ENCODE data around the gene MAGOH. TPM values are rescaled to one million over a fixed set of nuclear protein-coding genes. Genes with fewer than 3 reads are reported as not detected.

MAGOH gene
- total and polyA plus RNA-seq, 2 donors (not counting 1 experiment from before 2014, with no cell fraction given), result 10.8 to 45.6 TPM

GRCh38 chr1:53273526-53273925 is 35.2 kb upstream of the MAGOH start:
- no peaks in the 10 kb centered on the region for H3K9me3 Mint-ChIP-seq (ENCODE audit: insufficient read depth)
- H3K27ac ChIP-seq (ENCODE audit: low read length in 2 of 2), result no peak overlapping the region
- ChIA-PET POLR2A (no interaction called here), CTCF (interaction anchor here (3.8 kb wide), 1 partner anchor 119 kb away, joined by 30 read pairs; no protein-coding TSS in a partner anchor)
- H3K79me2 ChIP-seq (ENCODE audit: control insufficient read depth, insufficient read depth, low read length), result no peaks in the 10 kb centered on the region
- no peak overlapping the region for H3K4me3 Mint-ChIP-seq
- WGBS (ENCODE audit: insufficient coverage), result 93% methylated on average over 2 of the region's 2 CpGs
- no peak for DNase-seq
- H3K27me3 Mint-ChIP-seq, result no peaks in the 10 kb centered on the region
- no peak overlapping the region for H3K4me3 ChIP-seq (ENCODE audit: control extremely low read depth in 1 of 5, extremely low read depth in 1 of 5, insufficient read depth in 1 of 5, low read depth in 2 of 5, low read length in 4 of 5)
- H3K4me1 ChIP-seq (ENCODE audit: control insufficient read depth in 2 of 2, insufficient read depth in 2 of 2, low read length in 2 of 2), result peaks cover 0 to 10% of the 10 kb centered on the region in 2 donors
- intact Hi-C loops (cut with micrococcal nuclease), result no loop called here
- no peaks in the 10 kb centered on the region for H3K9me3 ChIP-seq (ENCODE audit: control extremely low read depth in 1 of 3, control insufficient read depth in 2 of 3, insufficient read depth in 1 of 3, low read length in 2 of 3)
- H4K20me1 ChIP-seq (ENCODE audit: control insufficient read depth, insufficient read depth, low read length, poor library complexity, severe bottlenecking), result no peaks in the 10 kb centered on the region
- H3K27me3 ChIP-seq (replicated peaks in 1 of 4; ENCODE audit: control extremely low read depth in 1 of 4, control insufficient read depth in 3 of 4, insufficient read depth in 4 of 4, low read length in 3 of 4), result no peaks in the 10 kb centered on the region
- H3K4me2 ChIP-seq (replicated peaks; ENCODE audit: low read depth, low read length, poor library complexity, severe bottlenecking), result no peak overlapping the region
- TF ChIP-seq EZH2 (IDR thresholded peaks at IDR 0.05; ENCODE audit: borderline replicate concordance, insufficient read depth, low read depth, low read length, poor library complexity, severe bottlenecking) (no peak), CTCF (IDR thresholded peaks at IDR 0.05) (no peak)
- no peak overlapping the region for H3K27ac Mint-ChIP-seq
- peaks cover 8% of the 10 kb centered on the region for H3K4me1 Mint-ChIP-seq
- no peak overlapping the region for H3K9ac ChIP-seq (ENCODE audit: low read length)
- no peak for ATAC-seq (ENCODE audit: low read depth)
- H2AFZ ChIP-seq (ENCODE audit: insufficient read depth, low read depth, low read length, poor library complexity, severe bottlenecking), result no peak overlapping the region
- peaks cover 0 to 4% of the 10 kb centered on the region in 2 experiments for H3K36me3 ChIP-seq (replicated peaks in 1 of 2; ENCODE audit: control extremely low read depth in 1 of 2, control insufficient read depth in 1 of 2, extremely low read depth in 1 of 2, insufficient read depth in 2 of 2, low read length in 1 of 2)

GRCh38 chr1:53272349-53272748 is 34.0 kb upstream of the MAGOH start:
- no peak overlapping the region for H3K4me2 ChIP-seq (replicated peaks; ENCODE audit: low read depth, low read length, poor library complexity, severe bottlenecking)
- DNase-seq, result no peak
- POLR2A ChIA-PET, result no interaction called here
- H2AFZ ChIP-seq (ENCODE audit: insufficient read depth, low read depth, low read length, poor library complexity, severe bottlenecking), result no peak overlapping the region
- intact Hi-C loops (cut with micrococcal nuclease), result no loop called here
- no peak for ATAC-seq (ENCODE audit: low read depth)
- Mint-ChIP-seq H3K4me1 (peaks cover 8% of the 10 kb centered on the region), H3K4me3 (no peak overlapping the region), H3K27ac (no peak overlapping the region), H3K9me3 (ENCODE audit: insufficient read depth) (no peaks in the 10 kb centered on the region), H3K27me3 (no peaks in the 10 kb centered on the region)
- no peak overlapping the region for H3K4me3 ChIP-seq (ENCODE audit: control extremely low read depth in 1 of 5, extremely low read depth in 1 of 5, insufficient read depth in 1 of 5, low read depth in 2 of 5, low read length in 4 of 5)
- WGBS (ENCODE audit: insufficient coverage), result 95% methylated on average over 4 of the region's 4 CpGs
- no peaks in the 10 kb centered on the region for H3K9me3 ChIP-seq (ENCODE audit: control extremely low read depth in 1 of 3, control insufficient read depth in 2 of 3, insufficient read depth in 1 of 3, low read length in 2 of 3)
- no peaks in the 10 kb centered on the region for H3K27me3 ChIP-seq (replicated peaks in 1 of 4; ENCODE audit: control extremely low read depth in 1 of 4, control insufficient read depth in 3 of 4, insufficient read depth in 4 of 4, low read length in 3 of 4)
- H3K36me3 ChIP-seq (replicated peaks in 1 of 2; ENCODE audit: control extremely low read depth in 1 of 2, control insufficient read depth in 1 of 2, extremely low read depth in 1 of 2, insufficient read depth in 2 of 2, low read length in 1 of 2), result peaks cover 0 to 4% of the 10 kb centered on the region in 2 experiments
- H3K27ac ChIP-seq (ENCODE audit: low read length in 2 of 2), result no peak overlapping the region
- H4K20me1 ChIP-seq (ENCODE audit: control insufficient read depth, insufficient read depth, low read length, poor library complexity, severe bottlenecking), result no peaks in the 10 kb centered on the region
- H3K9ac ChIP-seq (ENCODE audit: low read length), result no peak overlapping the region
- peaks cover 0 to 10% of the 10 kb centered on the region in 2 donors for H3K4me1 ChIP-seq (ENCODE audit: control insufficient read depth in 2 of 2, insufficient read depth in 2 of 2, low read length in 2 of 2)
- CTCF ChIA-PET, result interaction anchor here (1.5 kb wide), 1 partner anchor 121 kb away, joined by 6 read pairs; no protein-coding TSS in a partner anchor
- TF ChIP-seq CTCF (IDR thresholded peaks at IDR 0.05), result no peak
- no peak for TF ChIP-seq EZH2 (IDR thresholded peaks at IDR 0.05; ENCODE audit: borderline replicate concordance, insufficient read depth, low read depth, low read length, poor library complexity, severe bottlenecking)
- H3K79me2 ChIP-seq (ENCODE audit: control insufficient read depth, insufficient read depth, low read length), result no peaks in the 10 kb centered on the region
